Stimulated activated naive CD4-positive, alpha-beta T cell (primary cell): ENCODE results near the gene KCNMB2.

ENCODE experiments used
- DNase-seq, 6 experiments: peaks; one replicate each; lab custom pipeline; 2025; lab: John Stamatoyannopoulos, UW

Gene KCNMB2

DNA sequence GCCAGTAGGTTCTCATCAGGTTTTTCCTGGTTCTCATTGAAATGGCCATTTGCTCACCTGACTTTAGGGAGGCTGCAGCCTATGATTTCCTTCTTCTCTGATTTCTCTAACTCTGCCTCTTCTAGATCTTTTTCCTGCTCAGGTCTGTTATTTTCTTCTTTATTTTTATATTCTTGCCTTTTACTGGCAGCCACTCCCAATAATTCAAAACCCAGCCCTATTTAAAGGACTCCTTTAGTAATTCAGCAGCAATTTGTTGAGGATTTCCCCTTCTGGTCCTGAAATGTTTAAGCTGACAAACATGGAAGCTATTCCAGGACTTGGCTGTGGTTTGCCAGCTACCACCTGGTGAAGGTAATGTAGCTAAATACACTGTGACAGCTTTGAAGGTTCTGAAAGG, 333.8 kb downstream of the KCNMB2 start:
- DNase-seq: no peak

- no peak for DNase-seq
These were observed 338.9 kb downstream of the KCNMB2 start for GRCh38 chr3:178875157-178875556.

- no peak for DNase-seq
These were observed 339.6 kb downstream of the KCNMB2 start for GRCh38 chr3:178875836-178876235.

DNA sequence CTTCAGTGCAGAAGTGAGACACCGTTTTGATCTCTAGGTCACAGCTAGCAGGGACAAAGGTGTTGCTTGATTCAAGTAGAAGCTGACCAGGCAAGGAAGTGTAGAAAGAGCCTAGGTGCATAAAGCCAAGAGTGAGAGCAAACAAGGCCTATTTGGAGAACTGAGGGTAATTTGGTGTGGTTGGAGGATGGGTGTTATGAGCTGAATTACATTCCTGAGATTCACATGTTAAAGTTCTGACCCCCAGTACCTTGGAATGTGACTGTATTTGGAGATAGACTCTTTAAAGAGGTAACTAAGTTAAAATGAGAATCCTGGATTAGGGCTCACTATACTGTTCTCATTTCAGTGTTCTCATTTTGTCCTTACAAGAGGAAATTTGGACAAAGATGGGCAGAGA, 344.0 kb downstream of the KCNMB2 start:
- DNase-seq: no peak
